Activated CD8-positive, alpha-beta memory T cell treated with anti-CD3 and anti-CD28 coated beads for 4 hours (primary cell): ENCODE results near the gene MST1R.

Source experiments
- DNase-seq, 2 donors: peaks; one replicate each; pipeline ENCODE4 v3.0.0-alpha.2; 2020; ENCODE audit warnings: low read depth in 2 of 2

The MST1R gene

DNA sequence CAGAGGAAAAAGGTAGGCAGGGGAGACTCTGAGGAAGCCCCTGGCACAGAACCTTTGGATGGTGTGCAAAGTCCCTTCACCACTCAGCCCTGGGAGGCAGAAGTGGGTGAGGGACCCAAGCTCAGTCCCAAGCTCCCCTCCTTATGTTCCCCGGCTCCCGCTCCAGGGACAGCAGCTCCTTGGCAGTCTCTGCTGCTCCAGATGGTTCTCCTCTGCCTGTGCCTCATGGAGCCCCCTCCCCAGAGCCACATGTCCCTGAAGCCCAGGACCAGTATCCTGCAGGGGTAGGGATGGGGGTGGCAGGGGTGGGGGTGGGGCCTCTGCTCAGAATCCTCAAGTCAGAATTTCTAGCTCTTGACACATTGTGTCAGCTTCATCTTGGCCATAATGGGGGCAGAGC is 26.0 kb downstream of the MST1R start:
- DNase-seq: no peak

GRCh38 chr3:49876567-49876966 is 27.1 kb downstream of the MST1R start:
- DNase-seq: no peak

DNA sequence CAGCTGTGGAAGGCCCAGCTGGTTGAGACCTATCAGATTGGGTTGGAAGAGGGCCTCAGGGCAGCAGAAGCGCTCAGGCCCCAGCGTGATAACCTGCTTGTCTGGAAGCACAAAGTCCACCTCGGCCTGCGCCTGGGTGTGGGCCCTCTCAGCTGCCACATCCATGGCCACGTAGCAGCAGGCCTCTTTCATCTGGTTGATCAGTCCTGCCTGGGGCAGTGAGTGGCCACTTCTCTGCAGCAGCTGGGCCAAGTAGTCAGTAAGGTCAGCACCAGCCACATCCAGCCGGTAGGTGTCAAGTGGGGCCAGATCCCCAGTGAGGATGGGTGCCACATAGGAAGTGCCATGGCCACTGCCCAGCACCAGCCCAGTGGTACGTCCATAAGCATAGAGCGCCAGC is 30.1 kb downstream of the MST1R start:
- DNase-seq: no peak

- DNase-seq: no peak
These were observed 30.8 kb downstream of the MST1R start for GRCh38 chr3:49872801-49873281.

- DNase-seq: no peak
These were observed 32.0 kb downstream of the MST1R start for GRCh38 chr3:49871531-49872153.

GRCh38 chr3:49869525-49870126 is 34.0 kb downstream of the MST1R start, which contains the start of gene CAMKV:
Gene CAMKV (minus strand): TSS chr3:49869906. CDS start chr3:49862388, 7,518 bp downstream.
- DNase-seq: no peak

GRCh38 chr3:49868862-49869466 is 34.7 kb downstream of the MST1R start:
- DNase-seq: no peak

GRCh38 chr3:49867871-49868321 is 35.8 kb downstream of the MST1R start:
- no peak for DNase-seq

DNA sequence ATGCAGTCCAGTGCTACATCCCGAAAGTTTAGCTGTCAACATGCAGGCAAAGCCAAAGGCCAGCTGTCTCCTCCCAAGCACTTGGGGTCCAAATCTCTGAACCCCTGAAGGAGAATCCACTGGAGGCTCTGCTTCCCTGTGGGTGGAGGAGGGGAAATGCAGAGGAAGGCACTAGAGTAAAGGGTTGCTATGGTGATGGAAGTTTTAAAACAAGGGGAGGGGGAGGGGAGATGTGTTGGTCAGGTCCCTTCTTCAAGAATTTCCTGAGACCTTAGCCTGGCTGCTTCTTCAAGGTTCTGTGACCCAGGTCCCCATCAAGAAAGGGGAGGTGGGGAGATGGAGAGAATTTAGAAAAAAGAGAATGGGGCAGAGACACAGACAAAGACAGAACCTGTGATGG is 36.3 kb downstream of the MST1R start:
- no peak for DNase-seq

- no peak for DNase-seq
These were observed 38.4 kb downstream of the MST1R start for GRCh38 chr3:49865198-49865784.

DNA sequence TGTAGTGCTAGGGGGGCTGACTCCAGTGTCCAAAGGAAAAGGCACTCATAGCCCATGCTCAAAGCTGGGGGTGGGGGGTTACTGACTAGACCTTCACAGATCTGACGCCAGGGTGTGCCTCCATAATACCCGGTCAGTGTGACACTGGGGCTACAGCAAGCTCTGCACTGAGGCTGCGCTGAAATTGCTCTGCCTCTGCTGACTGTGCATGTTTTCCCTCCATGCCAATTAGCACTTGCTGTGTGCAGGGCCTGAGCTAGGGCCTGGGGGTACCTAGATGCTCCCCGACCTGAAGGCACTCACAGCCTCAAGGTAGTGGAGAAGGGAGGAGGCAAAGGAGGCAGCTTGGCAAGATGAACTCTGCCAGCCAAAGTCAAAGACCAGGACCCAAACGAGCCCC is 39.2 kb downstream of the MST1R start:
- DNase-seq: no peak

GRCh38 chr3:49859576-49860305 is 43.9 kb downstream of the MST1R start:
- DNase-seq: no peak

DNA sequence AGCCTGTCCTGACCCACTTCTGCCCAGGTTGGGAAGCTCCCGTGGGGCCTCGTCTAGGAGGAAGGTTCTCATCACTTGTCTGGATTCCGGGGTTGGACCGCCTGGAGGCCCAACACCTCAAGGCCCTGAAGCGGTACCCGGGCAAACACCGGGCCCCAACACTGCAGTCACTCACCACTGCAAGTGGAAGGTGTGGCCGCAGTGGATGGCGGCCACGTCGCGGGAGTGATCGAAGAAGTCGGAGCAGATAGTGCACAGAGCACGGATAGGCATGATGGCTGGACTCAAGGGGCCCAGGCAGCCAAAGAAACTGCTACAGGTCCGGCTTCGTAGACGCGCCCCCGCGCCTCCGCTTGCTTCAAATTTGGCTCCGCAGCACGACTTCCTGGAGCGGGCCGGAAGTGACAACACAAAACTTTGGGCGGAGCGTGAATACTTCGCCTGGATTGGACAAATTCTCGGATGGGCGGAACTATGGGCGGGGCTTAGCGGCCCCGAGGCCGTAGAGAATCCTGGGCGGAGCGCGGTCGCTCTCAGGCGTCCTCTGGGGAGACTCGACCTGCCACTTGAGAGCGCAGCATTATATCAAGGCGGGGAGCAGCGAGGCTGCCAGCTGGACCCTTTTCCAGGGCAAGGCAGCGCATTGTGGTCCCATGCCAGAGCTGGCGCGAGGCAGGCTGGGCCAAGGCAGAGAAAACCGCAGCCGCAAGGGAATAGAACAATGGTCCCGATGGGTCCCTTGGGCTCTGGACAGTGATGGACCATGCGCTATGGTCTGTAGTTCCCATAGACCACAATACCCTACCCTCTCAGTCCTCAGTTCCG is 47.3 kb downstream of the MST1R start, which contains the start of gene TRAIP:
Gene TRAIP, minus strand, starts transcription at position 384 of the 825 bp plus-strand sequence. Its CDS starts 111 bp downstream, at position 273.
- DNase-seq: peak; percentile 83 to 88

DNA sequence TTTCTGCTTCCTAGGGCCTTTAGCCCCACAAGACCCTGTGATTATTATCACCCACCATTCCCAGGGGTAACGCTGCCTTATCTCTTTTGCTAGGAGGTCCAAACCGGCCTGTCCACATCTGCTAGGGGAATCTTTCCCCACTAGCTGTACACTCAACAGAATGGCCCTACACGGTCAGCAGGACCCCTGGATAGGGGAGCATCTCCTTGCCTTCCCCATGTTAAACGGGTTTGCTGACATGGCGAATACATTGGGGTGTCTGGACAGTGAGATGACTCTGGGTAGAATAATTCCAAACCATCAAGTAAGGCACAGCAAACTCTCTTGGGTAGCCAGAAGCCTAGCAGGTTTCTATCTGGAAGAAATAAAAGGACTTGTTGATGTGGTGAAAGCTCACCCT is 48.0 kb downstream of the MST1R start:
- DNase-seq: no peak

- no peak for DNase-seq
These were observed 58.0 kb downstream of the MST1R start for GRCh38 chr3:49845694-49846093.

- DNase-seq: no peak
These were observed 59.0 kb downstream of the MST1R start for GRCh38 chr3:49844464-49845183.

- no peak for DNase-seq
These were observed 60.7 kb downstream of the MST1R start for GRCh38 chr3:49842843-49843517.

GRCh38 chr3:49841806-49842205 is 61.9 kb downstream of the MST1R start:
- no peak for DNase-seq

DNA sequence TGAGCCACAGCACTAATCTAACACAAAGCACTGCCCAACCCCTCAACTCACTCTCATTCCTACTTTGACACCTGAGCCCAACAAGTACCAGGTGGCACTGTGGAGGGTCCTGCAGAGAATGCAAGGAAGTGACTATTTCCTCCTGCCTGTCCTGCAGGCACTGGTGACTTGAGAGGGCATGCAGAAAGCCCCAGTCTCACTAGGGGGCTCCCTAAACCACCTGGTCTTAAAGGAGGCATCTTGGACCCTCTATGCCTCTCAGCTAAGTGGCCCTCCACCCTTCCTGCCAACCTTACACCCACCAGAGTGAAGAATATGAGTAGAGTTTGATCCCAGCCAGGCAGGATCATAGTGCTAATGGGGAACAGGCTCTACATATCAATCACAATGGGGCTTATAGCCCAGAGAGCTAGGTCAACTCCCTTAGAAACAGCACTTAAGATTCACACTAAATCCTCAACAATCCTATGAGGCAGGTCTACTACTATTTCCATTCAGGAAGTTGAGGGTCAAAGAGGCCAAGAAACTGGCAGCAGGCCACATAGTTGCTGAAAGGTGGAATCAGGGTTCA is 62.5 kb downstream of the MST1R start:
- DNase-seq: no peak
